K562 (cell line): ENCODE data around the gene MYRIP. TPM values are rescaled to one million over a fixed set of nuclear protein-coding genes. Genes with fewer than 3 reads are reported as not detected.

ENCODE experiments used
- ELF2 ChIP-seq: fragments of 250-450 bp; sonication (Bioruptor Pico); IDR thresholded peaks from 2 replicates; pipeline ENCODE4 v1.5.0; 2021; ENCODE audit warnings: mild to moderate bottlenecking
- HCFC1 ChIP-seq: IDR thresholded peaks from 2 replicates; pipeline ENCODE4 v1.6.1; 2012; ENCODE audit warnings: low read depth, low read length, improper control_type of control experiment
- HLTF ChIP-seq: fragments of 450-650 bp; IDR thresholded peaks from 2 replicates; pipeline ENCODE4 v1.6.1; 2016
- JUND ChIP-seq, 2 experiments: IDR thresholded peaks; 2 replicates in 1 of 2; 3 replicates in 1 of 2; pipeline ENCODE4 v1.6.1; 2011; ENCODE audit warnings: borderline replicate concordance in 2 of 2, low read depth in 2 of 2, low read length in 2 of 2, improper control_type of control experiment in 1 of 2, missing biosample characterization in 1 of 2, missing genetic modification characterization in 1 of 2, missing genetic modification reagents in 1 of 2
- KAT2B ChIP-seq: IDR thresholded peaks from one replicate; pipeline ENCODE4 v1.6.1; 2012; ENCODE audit warnings: low read depth, mild to moderate bottlenecking, control low read depth, inconsistent platforms, low read length, moderate library complexity
- KAT7 ChIP-seq: sonication (generic); formaldehyde crosslinking; IDR thresholded peaks from 2 replicates; pipeline ENCODE4 v1.8.0; 2022; ENCODE audit warnings: missing genetic modification reagents, mild to moderate bottlenecking, borderline replicate concordance
- KLF13 ChIP-seq: fragments of 450-650 bp; IDR thresholded peaks from 2 replicates; pipeline ENCODE4 v1.6.1; 2016; ENCODE audit warnings: missing genetic modification characterization, low read depth, mild to moderate bottlenecking, missing compliant biosample characterization, moderate library complexity, borderline replicate concordance
- MED1 ChIP-seq: sonication (generic); formaldehyde crosslinking; IDR thresholded peaks from 2 replicates; pipeline ENCODE4 v1.8.1; 2023; ENCODE audit warnings: missing genetic modification reagents, borderline replicate concordance
- MYC ChIP-seq, 2 experiments: fragments of 250-450 bp in 1 of 2; sonication (Bioruptor Pico) in 1 of 2; IDR thresholded peaks; 2 replicates each; pipeline versions ENCODE4 v1.5.1 to v1.6.1; 2012 to 2021; ENCODE audit warnings: low read depth in 2 of 2, borderline replicate concordance in 1 of 2, improper control_type of control experiment in 1 of 2, low read length in 1 of 2, mild to moderate bottlenecking in 1 of 2, moderate library complexity in 1 of 2
- NCOA2 ChIP-seq, 2 experiments: fragments of 450-650 bp; IDR thresholded peaks; 2 replicates each; pipeline ENCODE4 v1.6.1; 2018; ENCODE audit warnings: mild to moderate bottlenecking in 2 of 2, moderate library complexity in 1 of 2; ENCODE audit not compliant: partially characterized antibody in 2 of 2
- NR2F6 ChIP-seq: fragments of 450-650 bp; formaldehyde crosslinking; IDR thresholded peaks from 2 replicates; pipeline ENCODE4 v1.4.0; 2020; ENCODE audit warnings: mild to moderate bottlenecking
- NR4A1 ChIP-seq, 2 experiments: fragments of 250-450 bp in 1 of 2; fragments of 450-650 bp in 1 of 2; sonication (Bioruptor Pico) in 1 of 2; IDR thresholded peaks; 2 replicates each; pipeline versions ENCODE4 v1.4.0 to v1.6.1; 2016 to 2020; ENCODE audit warnings: mild to moderate bottlenecking in 2 of 2, missing compliant biosample characterization in 1 of 2, missing genetic modification characterization in 1 of 2, moderate library complexity in 1 of 2
- PHB ChIP-seq: fragments of 250-450 bp; sonication (Bioruptor Pico); IDR thresholded peaks from 2 replicates; pipeline ENCODE4 v1.5.0; 2021
- SNRNP70 ChIP-seq: fragments of 200-400 bp; formaldehyde crosslinking; optimal IDR thresholded peaks from 2 replicates; pipeline ENCODE3; 2017; ENCODE audit warnings: low read depth, low read length
- SRSF9 ChIP-seq: fragments of 200-400 bp; formaldehyde crosslinking; IDR thresholded peaks from 2 replicates; pipeline ENCODE4 v1.6.1; 2017; ENCODE audit warnings: low read depth, low read length, borderline replicate concordance
- ZBED1 ChIP-seq: IDR thresholded peaks from 2 replicates; pipeline ENCODE4 v1.6.1; 2014
- ZBTB1 ChIP-seq: sonication (generic); formaldehyde crosslinking; IDR thresholded peaks from 2 replicates; pipeline ENCODE4 v1.8.1; 2023; ENCODE audit warnings: missing genetic modification reagents, low read depth, mild to moderate bottlenecking, borderline replicate concordance
- ZNF12 ChIP-seq: sonication (generic); formaldehyde crosslinking; IDR thresholded peaks from 2 replicates; pipeline ENCODE4 v1.4.0; 2020; ENCODE audit warnings: mild to moderate bottlenecking, missing genetic modification reagents
- ZNF174 ChIP-seq: fragments of 250-450 bp; sonication (Bioruptor Pico); IDR thresholded peaks from 2 replicates; pipeline ENCODE4 v1.4.0; 2020; ENCODE audit warnings: mild to moderate bottlenecking
- ZNF224 ChIP-seq: sonication (generic); formaldehyde crosslinking; IDR thresholded peaks from 2 replicates; pipeline ENCODE4 v1.8.0; 2022; ENCODE audit warnings: mild to moderate bottlenecking, missing genetic modification reagents
- ZNF316 ChIP-seq: fragments of 450-650 bp; IDR thresholded peaks from 2 replicates; pipeline ENCODE4 v1.6.1; 2016
- ZNF347 ChIP-seq: fragments of 450-650 bp; formaldehyde crosslinking; IDR thresholded peaks from 2 replicates; pipeline ENCODE4 v1.4.0; 2020; ENCODE audit warnings: low read depth, mild to moderate bottlenecking, moderate library complexity
- ZNF431 ChIP-seq: sonication (generic); formaldehyde crosslinking; IDR thresholded peaks from 2 replicates; pipeline ENCODE4 v1.8.0; 2022; ENCODE audit warnings: mild to moderate bottlenecking, missing genetic modification reagents
- ZNF583 ChIP-seq: fragments of 250-450 bp; sonication (Bioruptor Pico); IDR thresholded peaks from 2 replicates; pipeline ENCODE4 v1.4.0; 2020
- ZNF766 ChIP-seq: fragments of 200-800 bp; sonication (Bioruptor generic); conservative IDR thresholded peaks from 2 replicates; pipeline ENCODE4 v1.6.1; 2016; ENCODE audit warnings: missing genetic modification characterization, missing compliant biosample characterization
- polyA plus RNA-seq, 8 experiments: library from polyadenylated mRNA; depleted of rRNA in 4 of 8; stranded (reverse) in 5 of 8; unstranded in 3 of 8; fragments of >200 nt; fragmentation: Nextera tagmentation in 2 of 8; fragmentation: Illumina TruSeq in 1 of 8; extraction: Ambion mirVana in 2 of 8; extraction: Trizol in 1 of 8; gene quantifications; 2 replicates each; pipeline versions ENCODE4 v1.2.1 to v1.2.3, GENCODE V29; 2011 to 2014; ENCODE audit warnings: inconsistent platforms in 1 of 8, missing spikeins in 1 of 8
- total RNA-seq, 7 experiments: library from RNA; depleted of rRNA in 6 of 7; stranded (reverse); fragments of >200 nt in 6 of 7; fragmentation: Illumina TruSeq in 2 of 7; extraction: Trizol in 2 of 7; gene quantifications; 2 replicates each; pipeline versions ENCODE4 v1.2.1 to v1.2.3, GENCODE V29; 2011 to 2021; ENCODE audit warnings: low replicate concordance in 1 of 7
- TF ChIP-seq, protein P1 (sequence below), 2 experiments: fragments of 450-650 bp; conservative IDR thresholded peaks; 2 replicates each; pipeline ENCODE4 v1.6.1; 2017; ENCODE audit warnings: mild to moderate bottlenecking in 2 of 2, moderate library complexity in 2 of 2
- TF ChIP-seq, protein P2 (sequence below): sonication (generic); formaldehyde crosslinking; IDR thresholded peaks from 2 replicates; pipeline ENCODE4 v1.8.1; 2023; ENCODE audit warnings: mild to moderate bottlenecking, missing genetic modification reagents

Gene MYRIP
- total and polyA plus RNA-seq, 9 of the 15 experiments (the other 6 are each of a cell fraction or from before 2014, with no cell fraction given): 0.03 to 0.12 TPM; not detected in 7

- peak; percentile 48; the same call in 1 of the 2 replicates for TF ChIP-seq KAT7 (CRISPR knock-in tag)
- no peak for TF ChIP-seq ZNF174 (CRISPR knock-in tag)
- peak; percentile 96 for TF ChIP-seq ELF2 (CRISPR knock-in tag)
- TF ChIP-seq ZNF347 (CRISPR knock-in tag): no peak
- TF ChIP-seq PHB (CRISPR knock-in tag): peak; percentile 66; the same call in 1 of the 2 replicates
- TF ChIP-seq HCFC1: peak; percentile 99
- TF ChIP-seq NR4A1 (CRISPR knock-in tag; IDR thresholded peaks at IDR 0.05): no peak
- peak; percentile 76 for TF ChIP-seq NR4A1 (tag; IDR thresholded peaks at IDR 0.05)
- TF ChIP-seq, protein P1, sequence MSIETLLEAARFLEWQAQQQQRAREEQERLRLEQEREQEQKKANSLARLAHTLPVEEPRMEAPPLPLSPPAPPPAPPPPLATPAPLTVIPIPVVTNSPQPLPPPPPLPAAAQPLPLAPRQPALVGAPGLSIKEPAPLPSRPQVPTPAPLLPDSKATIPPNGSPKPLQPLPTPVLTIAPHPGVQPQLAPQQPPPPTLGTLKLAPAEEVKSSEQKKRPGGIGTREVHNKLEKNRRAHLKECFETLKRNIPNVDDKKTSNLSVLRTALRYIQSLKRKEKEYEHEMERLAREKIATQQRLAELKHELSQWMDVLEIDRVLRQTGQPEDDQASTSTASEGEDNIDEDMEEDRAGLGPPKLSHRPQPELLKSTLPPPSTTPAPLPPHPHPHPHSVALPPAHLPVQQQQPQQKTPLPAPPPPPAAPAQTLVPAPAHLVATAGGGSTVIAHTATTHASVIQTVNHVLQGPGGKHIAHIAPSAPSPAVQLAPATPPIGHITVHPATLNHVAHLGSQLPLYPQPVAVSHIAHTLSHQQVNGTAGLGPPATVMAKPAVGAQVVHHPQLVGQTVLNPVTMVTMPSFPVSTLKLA (conservative IDR thresholded peaks at IDR 0.05): peak; percentile 79 to 84
- TF ChIP-seq NR2F6 (CRISPR knock-in tag): no peak; the same call in 1 of the 2 replicates
- no peak for TF ChIP-seq SNRNP70
- TF ChIP-seq NCOA2 (IDR thresholded peaks at IDR 0.05; ENCODE audit: partially characterized antibody in 2 of 2): no peak
- no peak for TF ChIP-seq SRSF9
- TF ChIP-seq MYC (IDR thresholded peaks at IDR 0.05; ENCODE audit: low read depth, low read length): peak; percentile 77
- TF ChIP-seq MYC (CRISPR knock-in tag; IDR thresholded peaks at IDR 0.05; ENCODE audit: borderline replicate concordance, low read depth): no peak; the same call in 1 of the 2 replicates
- TF ChIP-seq JUND (IDR thresholded peaks at IDR 0.05; ENCODE audit: borderline replicate concordance, low read depth, low read length): peak; percentile 83
- TF ChIP-seq JUND (tag; IDR thresholded peaks at IDR 0.05; ENCODE audit: borderline replicate concordance, low read depth, low read length): peak; percentile 63; the same call in 1 of the 3 replicates
- peak; percentile 57; the same call in 1 of the 2 replicates for TF ChIP-seq KLF13 (tag)
- no peak for TF ChIP-seq MED1 (CRISPR knock-in tag)
- no peak for TF ChIP-seq ZNF583 (CRISPR knock-in tag)
- TF ChIP-seq ZBED1: peak; percentile 25
- TF ChIP-seq, protein P2, sequence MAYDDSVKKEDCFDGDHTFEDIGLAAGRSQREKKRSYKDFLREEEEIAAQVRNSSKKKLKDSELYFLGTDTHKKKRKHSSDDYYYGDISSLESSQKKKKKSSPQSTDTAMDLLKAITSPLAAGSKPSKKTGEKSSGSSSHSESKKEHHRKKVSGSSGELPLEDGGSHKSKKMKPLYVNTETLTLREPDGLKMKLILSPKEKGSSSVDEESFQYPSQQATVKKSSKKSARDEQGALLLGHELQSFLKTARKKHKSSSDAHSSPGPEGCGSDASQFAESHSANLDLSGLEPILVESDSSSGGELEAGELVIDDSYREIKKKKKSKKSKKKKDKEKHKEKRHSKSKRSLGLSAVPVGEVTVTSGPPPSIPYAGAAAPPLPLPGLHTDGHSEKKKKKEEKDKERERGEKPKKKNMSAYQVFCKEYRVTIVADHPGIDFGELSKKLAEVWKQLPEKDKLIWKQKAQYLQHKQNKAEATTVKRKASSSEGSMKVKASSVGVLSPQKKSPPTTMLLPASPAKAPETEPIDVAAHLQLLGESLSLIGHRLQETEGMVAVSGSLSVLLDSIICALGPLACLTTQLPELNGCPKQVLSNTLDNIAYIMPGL (CRISPR knock-in tag): peak; percentile 20; the same call in 1 of the 2 replicates
- TF ChIP-seq HLTF: no peak
- no peak for TF ChIP-seq ZNF316
- TF ChIP-seq ZNF12: no peak
- TF ChIP-seq ZNF766 (CRISPR knock-in tag): peak; percentile 86; the same call in 1 of the 2 replicates
- TF ChIP-seq ZNF431 (CRISPR knock-in tag): no peak
- no peak for TF ChIP-seq ZNF224
- TF ChIP-seq KAT2B: peak; percentile 83
- peak; percentile 95 for TF ChIP-seq ZBTB1 (CRISPR knock-in tag)
Observed at GRCh38 chr3:40309418-40309924, 500.1 kb downstream of the MYRIP start, which contains the start of gene EIF1B (continued).
